ENCODE results near the gene PITX3.

- no peak for TF ChIP-seq EZH2 (IDR thresholded peaks at IDR 0.05; ENCODE audit: borderline replicate concordance, insufficient read depth, low read length, poor library complexity, severe bottlenecking)
- no peak for TF ChIP-seq EP300 (conservative IDR thresholded peaks at IDR 0.05; ENCODE audit: poor library complexity, severe bottlenecking)
- no peak for TF ChIP-seq CTCF (IDR thresholded peaks at IDR 0.05; ENCODE audit: poor library complexity, severe bottlenecking)
- no peak for TF ChIP-seq TAF1 (IDR thresholded peaks at IDR 0.05; ENCODE audit: low read depth)
- TF ChIP-seq RAD21 (conservative IDR thresholded peaks at IDR 0.05) = no peak
- TF ChIP-seq REST (IDR thresholded peaks at IDR 0.05; ENCODE audit: borderline replicate concordance) = no peak
- no peak for TF ChIP-seq MXI1 (conservative IDR thresholded peaks at IDR 0.05; ENCODE audit: poor library complexity, severe bottlenecking)
- no peak for TF ChIP-seq POLR2AphosphoS5 (IDR thresholded peaks at IDR 0.05)
These were observed 23.1 kb upstream of the PITX3 start for GRCh38 chr10:102264371-102264770.
